Gastroesophageal sphincter (tissue), 3 donors: ENCODE results near the gene C4B.

Experiments
- CTCF ChIP-seq, 4 experiments: fragments of 200-600 bp in 2 of 4; fragments of 450-650 bp in 2 of 4; sonication (generic) in 1 of 4; IDR thresholded peaks; one replicate each; pipeline ENCODE4 v1.5.1; 2017 to 2019; ENCODE audit warnings: antibody characterized with exemption in 4 of 4, mild to moderate bottlenecking in 2 of 4, moderate library complexity in 2 of 4
- EP300 ChIP-seq: sonication (generic); formaldehyde crosslinking; IDR thresholded peaks from one replicate; pipeline ENCODE4 v1.6.1; 2017; ENCODE audit warnings: antibody characterized with exemption, mild to moderate bottlenecking
- POLR2A ChIP-seq, 2 donors: fragments of 450-650 bp; IDR thresholded peaks; one replicate each; pipeline ENCODE4 v1.6.1; 2017; ENCODE audit warnings: antibody characterized with exemption in 2 of 2, mild to moderate bottlenecking in 2 of 2, moderate library complexity in 1 of 2

- TF ChIP-seq CTCF (IDR thresholded peaks at IDR 0.05), result no peak
- no peak for TF ChIP-seq POLR2A (IDR thresholded peaks at IDR 0.05)
- no peak for TF ChIP-seq EP300
These were observed 46.3 kb upstream of the C4B start for GRCh38 chr6:31968326-31968725.
